PC-9 (cell line): ENCODE results near the gene FAM149B1.

Source experiments
- EZH2 ChIP-seq: fragments of 200-600 bp; sonication (generic); IDR thresholded peaks from 2 replicates; pipeline ENCODE4 v1.8.0; 2017; ENCODE audit warnings: antibody characterized with exemption, low read depth
- TF ChIP-seq, protein P1 (sequence below): fragments of 200-600 bp; sonication (generic); conservative IDR thresholded peaks from 2 replicates; pipeline ENCODE4 v1.6.1; 2017; ENCODE audit warnings: mixed run types, antibody characterized with exemption, mild to moderate bottlenecking, moderate library complexity

DNA sequence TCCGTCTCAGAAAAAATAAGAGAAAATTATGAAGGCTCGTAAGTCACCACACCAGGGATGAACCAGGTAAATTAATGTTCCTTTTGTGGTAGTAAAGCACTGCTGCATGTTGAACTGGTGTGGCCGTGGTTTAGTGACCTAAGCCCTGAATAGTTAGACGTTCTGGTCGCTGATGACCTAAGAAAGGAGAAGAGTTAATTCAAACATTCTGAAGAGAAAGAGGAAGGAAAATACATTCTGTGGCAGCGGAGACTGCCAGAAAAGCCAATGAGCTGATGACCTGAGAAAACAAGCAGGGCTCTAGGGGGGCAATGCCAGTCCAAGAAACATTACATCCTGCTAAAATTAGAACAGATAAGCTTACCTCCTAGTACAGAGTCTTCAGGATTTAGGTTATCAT is 61.6 kb downstream of the FAM149B1 start:
- TF ChIP-seq EZH2, result no peak
- TF ChIP-seq, protein P1, sequence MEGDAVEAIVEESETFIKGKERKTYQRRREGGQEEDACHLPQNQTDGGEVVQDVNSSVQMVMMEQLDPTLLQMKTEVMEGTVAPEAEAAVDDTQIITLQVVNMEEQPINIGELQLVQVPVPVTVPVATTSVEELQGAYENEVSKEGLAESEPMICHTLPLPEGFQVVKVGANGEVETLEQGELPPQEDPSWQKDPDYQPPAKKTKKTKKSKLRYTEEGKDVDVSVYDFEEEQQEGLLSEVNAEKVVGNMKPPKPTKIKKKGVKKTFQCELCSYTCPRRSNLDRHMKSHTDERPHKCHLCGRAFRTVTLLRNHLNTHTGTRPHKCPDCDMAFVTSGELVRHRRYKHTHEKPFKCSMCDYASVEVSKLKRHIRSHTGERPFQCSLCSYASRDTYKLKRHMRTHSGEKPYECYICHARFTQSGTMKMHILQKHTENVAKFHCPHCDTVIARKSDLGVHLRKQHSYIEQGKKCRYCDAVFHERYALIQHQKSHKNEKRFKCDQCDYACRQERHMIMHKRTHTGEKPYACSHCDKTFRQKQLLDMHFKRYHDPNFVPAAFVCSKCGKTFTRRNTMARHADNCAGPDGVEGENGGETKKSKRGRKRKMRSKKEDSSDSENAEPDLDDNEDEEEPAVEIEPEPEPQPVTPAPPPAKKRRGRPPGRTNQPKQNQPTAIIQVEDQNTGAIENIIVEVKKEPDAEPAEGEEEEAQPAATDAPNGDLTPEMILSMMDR, result no peak
